Measurements from ENCODE around the gene KRTAP5-10. TPM values are rescaled to one million over a fixed set of nuclear protein-coding genes. Genes with fewer than 3 reads are reported as not detected.

The KRTAP5-10 gene
- total RNA-seq, 2 experiments from 2014 or later = not detected

- Histone ChIP-seq H3K27ac (ENCODE audit: low read depth in 1 of 2, low read length in 2 of 2) (no peak overlapping the region), H3K4me1 (ENCODE audit: insufficient read depth, low read length) (no peaks in the 10 kb centered on the region), H3K4me3 (ENCODE audit: low read length) (no peak overlapping the region), H3K36me3 (ENCODE audit: insufficient read depth, low read length) (no peaks in the 10 kb centered on the region), H3K27me3 (ENCODE audit: control insufficient read depth in 1 of 2, insufficient read depth in 2 of 2, low read length in 2 of 2) (peaks cover 5 to 19% of the 10 kb centered on the region in 2 experiments), H3K9me3 (ENCODE audit: control insufficient read depth in 1 of 2, insufficient read depth in 1 of 2, low read length in 2 of 2) (no peaks in the 10 kb centered on the region)
- intact Hi-C loops (cut with DNase I, micrococcal nuclease) = no loop called here
- DNase-seq (no peak), ATAC-seq (ENCODE audit: poor library complexity) (no peak)
- POLR2A ChIA-PET = no interaction called here
- Mint-ChIP-seq H3K9me3 (no peaks in the 10 kb centered on the region), H3K4me1 (ENCODE audit: low read depth) (no peaks in the 10 kb centered on the region), H3K4me3 (no peak overlapping the region), H3K36me3 (ENCODE audit: low read depth) (no peaks in the 10 kb centered on the region), H3K27ac (no peak overlapping the region), H3K27me3 (peaks cover 69% of the 10 kb centered on the region)
- no peak for TF ChIP-seq CTCF (IDR thresholded peaks at IDR 0.05)
- CTCF ChIA-PET = no interaction called here
Observed at GRCh38 chr11:71562120-71562519, 3.2 kb upstream of the KRTAP5-10 start.

GRCh38 chr11:71563406-71563805, 2.0 kb upstream of the KRTAP5-10 start:
- Histone ChIP-seq H3K9me3 (ENCODE audit: control insufficient read depth in 1 of 2, insufficient read depth in 1 of 2, low read length in 2 of 2) (no peaks in the 10 kb centered on the region), H3K27ac (ENCODE audit: low read depth in 1 of 2, low read length in 2 of 2) (no peak overlapping the region), H3K4me1 (ENCODE audit: insufficient read depth, low read length) (no peaks in the 10 kb centered on the region), H3K36me3 (ENCODE audit: insufficient read depth, low read length) (no peaks in the 10 kb centered on the region), H3K4me3 (ENCODE audit: low read length) (no peak overlapping the region), H3K27me3 (ENCODE audit: control insufficient read depth in 1 of 2, insufficient read depth in 2 of 2, low read length in 2 of 2) (peaks cover 2 to 19% of the 10 kb centered on the region in 2 experiments)
- Mint-ChIP-seq H3K4me3 (no peak overlapping the region), H3K27ac (no peak overlapping the region), H3K9me3 (no peaks in the 10 kb centered on the region), H3K36me3 (ENCODE audit: low read depth) (no peaks in the 10 kb centered on the region), H3K27me3 (peaks cover 66% of the 10 kb centered on the region), H3K4me1 (ENCODE audit: low read depth) (no peaks in the 10 kb centered on the region)
- ChIA-PET POLR2A (no interaction called here), CTCF (no interaction called here)
- peak in 3 of 14 experiments; percentile 4 to 43 (median 34) for DNase-seq
- no peak for TF ChIP-seq CTCF (IDR thresholded peaks at IDR 0.05)
- no peak for ATAC-seq (ENCODE audit: poor library complexity)
- intact Hi-C loops (cut with DNase I, micrococcal nuclease) = no loop called here

- Mint-ChIP-seq H3K4me3 (no peak overlapping the region), H3K9me3 (no peaks in the 10 kb centered on the region), H3K27ac (no peak overlapping the region), H3K4me1 (ENCODE audit: low read depth) (no peaks in the 10 kb centered on the region), H3K27me3 (peaks cover 56% of the 10 kb centered on the region), H3K36me3 (ENCODE audit: low read depth) (no peaks in the 10 kb centered on the region)
- no peak for DNase-seq
- H3K36me3 ChIP-seq (ENCODE audit: insufficient read depth, low read length) = no peaks in the 10 kb centered on the region
- no peaks in the 10 kb centered on the region for H3K4me1 ChIP-seq (ENCODE audit: insufficient read depth, low read length)
- intact Hi-C loops (cut with DNase I, micrococcal nuclease) = no loop called here
- ATAC-seq (ENCODE audit: poor library complexity) = no peak
- H3K27ac ChIP-seq (ENCODE audit: low read depth in 1 of 2, low read length in 2 of 2) = no peak overlapping the region
- H3K4me3 ChIP-seq (ENCODE audit: low read length) = no peak overlapping the region
- CTCF ChIA-PET = no interaction called here
- H3K9me3 ChIP-seq (ENCODE audit: control insufficient read depth in 1 of 2, insufficient read depth in 1 of 2, low read length in 2 of 2) = no peaks in the 10 kb centered on the region
- peaks cover 2 to 19% of the 10 kb centered on the region in 2 experiments for H3K27me3 ChIP-seq (ENCODE audit: control insufficient read depth in 1 of 2, insufficient read depth in 2 of 2, low read length in 2 of 2)
- POLR2A ChIA-PET = no interaction called here
- TF ChIP-seq CTCF (IDR thresholded peaks at IDR 0.05) = no peak
Observed at GRCh38 chr11:71564430-71564829, 933 bp upstream of the KRTAP5-10 start.
